OCI-LY1 (cell line): ENCODE results near the gene SNED1.
"Not testable (repeated sequence)": the region's sequence is repeated elsewhere in the genome, so short reads cannot be mapped to it uniquely, and the experiment has no call there.

Experiments
- H2AFZ ChIP-seq: fragments of 200-600 bp; sonication (generic), shearing (Covaris generic); 2 replicates; pipeline ENCODE4 v1.6.0; 2014; ENCODE audit warnings: antibody characterized with exemption, mild to moderate bottlenecking, low read length
- H3F3A ChIP-seq: fragments of 200-600 bp; sonication (generic), shearing (Covaris generic); 2 replicates; pipeline ENCODE4 v1.6.0; 2014; ENCODE audit warnings: mild to moderate bottlenecking, antibody characterized with exemption, low read length, moderate library complexity; ENCODE audit not compliant: insufficient read depth
- H3K27ac ChIP-seq: fragments of 200-600 bp; sonication (generic); 2 replicates; pipeline ENCODE4 v1.5.1; 2014; ENCODE audit warnings: low read length, mixed run types, mild to moderate bottlenecking, low read depth; ENCODE audit not compliant: poor library complexity, severe bottlenecking
- H3K27me3 ChIP-seq: fragments of 200-600 bp; sonication (generic); 2 replicates; pipeline ENCODE4 v1.6.0; 2014; ENCODE audit warnings: antibody characterized with exemption, mild to moderate bottlenecking, low read length, moderate library complexity; ENCODE audit not compliant: insufficient read depth
- H3K36me3 ChIP-seq: fragments of 200-600 bp; sonication (generic); 2 replicates; pipeline ENCODE4 v1.6.1; 2014; ENCODE audit warnings: mild to moderate bottlenecking, antibody characterized with exemption, low read length, moderate library complexity, mixed read lengths; ENCODE audit not compliant: insufficient read depth
- H3K4me1 ChIP-seq: fragments of 200-600 bp; sonication (generic); 2 replicates; pipeline ENCODE4 v1.5.1; 2014; ENCODE audit warnings: mild to moderate bottlenecking, low read length, moderate library complexity; ENCODE audit not compliant: insufficient read depth, severe bottlenecking
- H3K4me2 ChIP-seq: fragments of 200-600 bp; sonication (generic), shearing (Covaris generic); 2 replicates; pipeline ENCODE4 v1.6.1; 2014; ENCODE audit warnings: low read length
- H3K4me3 ChIP-seq: fragments of 200-600 bp; sonication (generic); 2 replicates; pipeline ENCODE4 v1.5.1; 2014; ENCODE audit warnings: low read length, low read depth, mild to moderate bottlenecking, mixed read lengths; ENCODE audit not compliant: poor library complexity, severe bottlenecking
- H3K79me2 ChIP-seq: fragments of 200-600 bp; shearing (Covaris generic); 2 replicates; pipeline ENCODE4 v1.6.1; 2016; ENCODE audit warnings: mixed run types, low read length, mixed read lengths; ENCODE audit not compliant: insufficient read depth
- H3K9ac ChIP-seq: fragments of 200-600 bp; sonication (generic), shearing (Covaris generic); 2 replicates; pipeline ENCODE4 v1.6.1; 2014; ENCODE audit warnings: mild to moderate bottlenecking, low read length, mixed read lengths
- H3K9me2 ChIP-seq: fragments of 200-600 bp; sonication (generic), shearing (Covaris generic); 2 replicates; pipeline ENCODE4 v1.6.1; 2014; ENCODE audit warnings: low read depth, mild to moderate bottlenecking, low read length, mixed read lengths
- H3K9me3 ChIP-seq: fragments of 200-600 bp; shearing (Covaris generic); 2 replicates; pipeline ENCODE4 v1.6.1; 2014; ENCODE audit warnings: low read length, mixed read lengths
- H4K20me1 ChIP-seq: fragments of 200-600 bp; sonication (generic), shearing (Covaris generic); 2 replicates; pipeline ENCODE4 v1.6.0; 2016; ENCODE audit warnings: mild to moderate bottlenecking, low read length; ENCODE audit not compliant: insufficient read depth
- CTCF ChIP-seq: fragments of 200-600 bp; sonication (generic), shearing (Covaris generic); IDR thresholded peaks from 2 replicates; pipeline ENCODE4 v1.5.1; 2017; ENCODE audit warnings: mild to moderate bottlenecking, antibody characterized with exemption, low read length, moderate library complexity, mixed read lengths
- EZH2 ChIP-seq: fragments of 200-600 bp; sonication (generic), shearing (Covaris generic); IDR thresholded peaks from 2 replicates; pipeline ENCODE4 v1.8.0; 2017; ENCODE audit warnings: borderline replicate concordance, mixed run types, mild to moderate bottlenecking, antibody characterized with exemption, low read length, moderate library complexity, mixed read lengths

The SNED1 gene

GRCh38 chr2:240972636-240973521 is 25.5 kb upstream of the SNED1 start:
- Histone ChIP-seq H3K4me3 (no peak overlapping the region), H4K20me1 (no peaks in the 10 kb centered on the region), H3K9me2 (no peaks in the 10 kb centered on the region), H3K79me2 (no peaks in the 10 kb centered on the region), H3K4me2 (no peak overlapping the region), H3K9ac (no peak overlapping the region), H2AFZ (no peak overlapping the region), H3K27ac (no peak overlapping the region), H3K27me3 (peaks cover 14% of the 10 kb centered on the region; the same call in 1 of the 2 replicates), H3K36me3 (no peaks in the 10 kb centered on the region), H3F3A (no peaks in the 10 kb centered on the region), H3K4me1 (no peaks in the 10 kb centered on the region), H3K9me3 (no peaks in the 10 kb centered on the region)
- TF ChIP-seq CTCF (no peak), EZH2 (no peak)

GRCh38 chr2:240974771-240975572 is 23.4 kb upstream of the SNED1 start:
- TF ChIP-seq EZH2 (no peak), CTCF (no peak)
- no peak overlapping the region for H3K4me2 ChIP-seq

GRCh38 chr2:240975903-240976302 is 22.5 kb upstream of the SNED1 start:
- H3K9ac ChIP-seq, H2AFZ ChIP-seq, H3K36me3 ChIP-seq, H3K4me2 ChIP-seq, H3K4me1 ChIP-seq, H3K79me2 ChIP-seq, H4K20me1 ChIP-seq, H3K9me2 ChIP-seq, H3K4me3 ChIP-seq, H3K27ac ChIP-seq, H3K27me3 ChIP-seq, H3F3A ChIP-seq, H3K9me3 ChIP-seq: not testable (repeated sequence)

More at GRCh38 chr2:240974771-240975572, 23.4 kb upstream of the SNED1 start:
- Histone ChIP-seq H2AFZ (no peak overlapping the region), H3K4me1 (no peaks in the 10 kb centered on the region), H3F3A (no peaks in the 10 kb centered on the region), H3K4me3 (no peak overlapping the region), H3K9ac (no peak overlapping the region), H3K27ac (no peak overlapping the region), H4K20me1 (no peaks in the 10 kb centered on the region), H3K36me3 (no peaks in the 10 kb centered on the region), H3K9me2 (no peaks in the 10 kb centered on the region), H3K9me3 (no peaks in the 10 kb centered on the region), H3K27me3 (peaks cover 12% of the 10 kb centered on the region; the same call in 1 of the 2 replicates), H3K79me2 (no peaks in the 10 kb centered on the region)
